Metanephros (tissue), 2 donors: ENCODE results near the gene TMPRSS3. TPM values are rescaled to one million over a fixed set of nuclear protein-coding genes. Genes with fewer than 3 reads are reported as not detected.

Source experiments
- small RNA-seq: library from RNA; depleted of rRNA; stranded (forward); fragments of <200 nt; gene quantifications from one replicate; pipeline ENCODE3, GENCODE V24; 2014; ENCODE audit warnings: low replicate concordance
- total RNA-seq: library from RNA; depleted of rRNA; stranded (reverse); fragments of >200 nt; gene quantifications from one replicate; pipeline ENCODE4 v1.2.3, GENCODE V29; 2014

TMPRSS3 gene
- 1.5 TPM for total RNA-seq

GRCh38 chr21:42395905-42396651 lies at the start of gene TMPRSS3:
TSS of gene TMPRSS3 (minus strand) at chr21:42396052. CDS start at chr21:42395417, 635 bp downstream.

GRCh38 chr21:42403611-42404231 lies 7.9 kb upstream of the TMPRSS3 start, which contains the start of gene UBASH3A:
TSS of gene UBASH3A (plus strand) at chr21:42403902. CDS start at chr21:42403946, 44 bp downstream.

GRCh38 chr21:42366292-42367010 lies 29.4 kb downstream of the TMPRSS3 start, which contains the start of gene TFF1:
TSS of gene TFF1 (minus strand) at chr21:42366535. CDS start at chr21:42366495, 40 bp downstream.

GRCh38 chr21:42350927-42351426 lies 44.9 kb downstream of the TMPRSS3 start, which contains the start of gene TFF2:
TSS of gene TFF2 (minus strand) at chr21:42350994. CDS start at chr21:42350957, 37 bp downstream.

Small RNAs within 50 kb of the gene (small RNA-seq; reads per million reads assigned to genes)
- not detected for gene RNU6-1149P

Other genes with a start within 250 kb of the TMPRSS3 start
- 25.0 TPM for gene ABCG1, start 176.9 kb downstream of the TMPRSS3 start, total RNA-seq
- 4.0 TPM for gene TFF3, start 80.6 kb downstream of the TMPRSS3 start, total RNA-seq
- not detected for gene TFF2, start 45.1 kb downstream of the TMPRSS3 start, total RNA-seq
- gene TFF1, start 29.5 kb downstream of the TMPRSS3 start, total RNA-seq, result 0.70 TPM
- gene UBASH3A, start 7.8 kb upstream of the TMPRSS3 start, total RNA-seq, result 0.23 TPM
- gene RSPH1, start 100.2 kb upstream of the TMPRSS3 start, total RNA-seq, result 3.2 TPM
- gene SLC37A1, start 117.8 kb upstream of the TMPRSS3 start, total RNA-seq, result 10.0 TPM